H1 (cell line): ENCODE data around the gene C18orf63. TPM values are rescaled to one million over a fixed set of nuclear protein-coding genes. Genes with fewer than 3 reads are reported as not detected.

Experiments used
- BCL11A ChIP-seq, 2 experiments: IDR thresholded peaks; one replicate each; pipeline ENCODE4 v1.6.1; 2011; ENCODE audit warnings: low read depth in 2 of 2, low read length in 2 of 2, mild to moderate bottlenecking in 2 of 2
- BRCA1 ChIP-seq: IDR thresholded peaks from 2 replicates; pipeline ENCODE4 v1.6.1; 2012; ENCODE audit warnings: low read depth, low read length, improper control_type of control experiment
- EGR1 ChIP-seq: IDR thresholded peaks from 2 replicates; pipeline ENCODE4 v1.6.1; 2011; ENCODE audit warnings: low read depth, low read length, borderline replicate concordance
- JUN ChIP-seq: IDR thresholded peaks from 2 replicates; pipeline ENCODE4 v1.6.1; 2011; ENCODE audit warnings: low read depth, mild to moderate bottlenecking, improper control_type of control experiment, low read length
- RNF2 ChIP-seq: fragments of 200-900, 300-1000 bp; sonication (generic); IDR thresholded peaks from 2 replicates; pipeline ENCODE4 v1.7.1; 2016; ENCODE audit warnings: borderline replicate concordance, low read depth, mild to moderate bottlenecking, antibody characterized with exemption, low read length; ENCODE audit not compliant: poor library complexity, severe bottlenecking; ENCODE audit errors: missing control alignments
- SIN3A ChIP-seq, 2 experiments: IDR thresholded peaks in 1 of 2; conservative IDR thresholded peaks in 1 of 2; 2 replicates each; pipeline ENCODE4 v1.6.1; 2011 to 2012; ENCODE audit warnings: low read length in 2 of 2, improper control_type of control experiment in 1 of 2, low read depth in 1 of 2, mild to moderate bottlenecking in 1 of 2
- SP4 ChIP-seq: IDR thresholded peaks from 2 replicates; pipeline ENCODE4 v1.6.1; 2012; ENCODE audit warnings: low read length, inconsistent platforms
- polyA plus RNA-seq, 7 experiments: library from polyadenylated mRNA; depleted of rRNA in 3 of 7; stranded (reverse) in 5 of 7; unstranded in 2 of 7; fragments of >200 nt in 5 of 7; fragments of 200-250 nt in 2 of 7; gene quantifications; 1 replicate in 5 of 7; 2 replicates in 1 of 7; 4 replicates in 1 of 7; pipeline versions ENCODE4 v1.2.1 to v1.2.3, GENCODE V29; 2011 to 2013; ENCODE audit warnings: missing spikeins in 2 of 7, mixed read lengths in 2 of 7
- total RNA-seq: library from RNA; stranded (reverse); fragmentation: NEBNext Ultra II Directional; extraction: Animal tissue kit (Norgen Biotek cat#: 25700); gene quantifications from 2 replicates; pipeline ENCODE4 v1.2.1, GENCODE V29; 2021
- TF ChIP-seq, protein P1 (sequence below): fragments of 300-600 bp; sonication (generic); IDR thresholded peaks from 2 replicates; pipeline ENCODE4 v1.7.1; 2012; ENCODE audit warnings: low read length, moderate library complexity, mild to moderate bottlenecking, inconsistent platforms; ENCODE audit not compliant: insufficient replicate concordance
- TF ChIP-seq, protein P2 (sequence below): IDR thresholded peaks from 2 replicates; pipeline ENCODE4 v1.6.1; 2011; ENCODE audit warnings: low read depth, mild to moderate bottlenecking, low read length; ENCODE audit not compliant: insufficient read depth

C18orf63 gene
- total and polyA plus RNA-seq, 2 of the 8 experiments (the other 6 are each of a cell fraction or from before 2014, with no cell fraction given) = not detected

DNA sequence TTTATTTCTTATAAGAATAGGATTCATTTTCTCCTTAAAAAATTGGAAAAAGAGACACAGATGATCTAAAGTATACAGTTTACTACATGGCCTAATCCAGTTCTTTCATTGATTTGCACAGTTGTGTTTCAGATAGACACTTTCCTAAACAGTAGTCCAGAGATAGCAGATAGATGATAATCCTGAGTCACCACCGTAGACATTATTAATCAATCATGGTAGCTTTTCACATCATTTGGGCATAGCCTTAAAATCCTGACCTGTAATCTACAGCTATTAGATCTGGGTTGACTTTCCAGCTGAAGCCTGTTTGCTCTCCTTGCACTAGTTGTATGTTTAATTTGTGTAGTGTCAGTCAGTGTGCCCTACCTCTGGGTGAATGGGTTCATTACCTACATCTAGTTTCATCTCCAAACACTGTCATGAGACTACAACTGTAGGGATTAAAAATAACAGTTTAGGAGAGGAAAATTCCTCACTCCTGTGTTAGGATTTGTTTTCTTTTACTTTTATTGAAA lies 14.1 kb downstream of the C18orf63 start (continued):
- TF ChIP-seq, protein P1, sequence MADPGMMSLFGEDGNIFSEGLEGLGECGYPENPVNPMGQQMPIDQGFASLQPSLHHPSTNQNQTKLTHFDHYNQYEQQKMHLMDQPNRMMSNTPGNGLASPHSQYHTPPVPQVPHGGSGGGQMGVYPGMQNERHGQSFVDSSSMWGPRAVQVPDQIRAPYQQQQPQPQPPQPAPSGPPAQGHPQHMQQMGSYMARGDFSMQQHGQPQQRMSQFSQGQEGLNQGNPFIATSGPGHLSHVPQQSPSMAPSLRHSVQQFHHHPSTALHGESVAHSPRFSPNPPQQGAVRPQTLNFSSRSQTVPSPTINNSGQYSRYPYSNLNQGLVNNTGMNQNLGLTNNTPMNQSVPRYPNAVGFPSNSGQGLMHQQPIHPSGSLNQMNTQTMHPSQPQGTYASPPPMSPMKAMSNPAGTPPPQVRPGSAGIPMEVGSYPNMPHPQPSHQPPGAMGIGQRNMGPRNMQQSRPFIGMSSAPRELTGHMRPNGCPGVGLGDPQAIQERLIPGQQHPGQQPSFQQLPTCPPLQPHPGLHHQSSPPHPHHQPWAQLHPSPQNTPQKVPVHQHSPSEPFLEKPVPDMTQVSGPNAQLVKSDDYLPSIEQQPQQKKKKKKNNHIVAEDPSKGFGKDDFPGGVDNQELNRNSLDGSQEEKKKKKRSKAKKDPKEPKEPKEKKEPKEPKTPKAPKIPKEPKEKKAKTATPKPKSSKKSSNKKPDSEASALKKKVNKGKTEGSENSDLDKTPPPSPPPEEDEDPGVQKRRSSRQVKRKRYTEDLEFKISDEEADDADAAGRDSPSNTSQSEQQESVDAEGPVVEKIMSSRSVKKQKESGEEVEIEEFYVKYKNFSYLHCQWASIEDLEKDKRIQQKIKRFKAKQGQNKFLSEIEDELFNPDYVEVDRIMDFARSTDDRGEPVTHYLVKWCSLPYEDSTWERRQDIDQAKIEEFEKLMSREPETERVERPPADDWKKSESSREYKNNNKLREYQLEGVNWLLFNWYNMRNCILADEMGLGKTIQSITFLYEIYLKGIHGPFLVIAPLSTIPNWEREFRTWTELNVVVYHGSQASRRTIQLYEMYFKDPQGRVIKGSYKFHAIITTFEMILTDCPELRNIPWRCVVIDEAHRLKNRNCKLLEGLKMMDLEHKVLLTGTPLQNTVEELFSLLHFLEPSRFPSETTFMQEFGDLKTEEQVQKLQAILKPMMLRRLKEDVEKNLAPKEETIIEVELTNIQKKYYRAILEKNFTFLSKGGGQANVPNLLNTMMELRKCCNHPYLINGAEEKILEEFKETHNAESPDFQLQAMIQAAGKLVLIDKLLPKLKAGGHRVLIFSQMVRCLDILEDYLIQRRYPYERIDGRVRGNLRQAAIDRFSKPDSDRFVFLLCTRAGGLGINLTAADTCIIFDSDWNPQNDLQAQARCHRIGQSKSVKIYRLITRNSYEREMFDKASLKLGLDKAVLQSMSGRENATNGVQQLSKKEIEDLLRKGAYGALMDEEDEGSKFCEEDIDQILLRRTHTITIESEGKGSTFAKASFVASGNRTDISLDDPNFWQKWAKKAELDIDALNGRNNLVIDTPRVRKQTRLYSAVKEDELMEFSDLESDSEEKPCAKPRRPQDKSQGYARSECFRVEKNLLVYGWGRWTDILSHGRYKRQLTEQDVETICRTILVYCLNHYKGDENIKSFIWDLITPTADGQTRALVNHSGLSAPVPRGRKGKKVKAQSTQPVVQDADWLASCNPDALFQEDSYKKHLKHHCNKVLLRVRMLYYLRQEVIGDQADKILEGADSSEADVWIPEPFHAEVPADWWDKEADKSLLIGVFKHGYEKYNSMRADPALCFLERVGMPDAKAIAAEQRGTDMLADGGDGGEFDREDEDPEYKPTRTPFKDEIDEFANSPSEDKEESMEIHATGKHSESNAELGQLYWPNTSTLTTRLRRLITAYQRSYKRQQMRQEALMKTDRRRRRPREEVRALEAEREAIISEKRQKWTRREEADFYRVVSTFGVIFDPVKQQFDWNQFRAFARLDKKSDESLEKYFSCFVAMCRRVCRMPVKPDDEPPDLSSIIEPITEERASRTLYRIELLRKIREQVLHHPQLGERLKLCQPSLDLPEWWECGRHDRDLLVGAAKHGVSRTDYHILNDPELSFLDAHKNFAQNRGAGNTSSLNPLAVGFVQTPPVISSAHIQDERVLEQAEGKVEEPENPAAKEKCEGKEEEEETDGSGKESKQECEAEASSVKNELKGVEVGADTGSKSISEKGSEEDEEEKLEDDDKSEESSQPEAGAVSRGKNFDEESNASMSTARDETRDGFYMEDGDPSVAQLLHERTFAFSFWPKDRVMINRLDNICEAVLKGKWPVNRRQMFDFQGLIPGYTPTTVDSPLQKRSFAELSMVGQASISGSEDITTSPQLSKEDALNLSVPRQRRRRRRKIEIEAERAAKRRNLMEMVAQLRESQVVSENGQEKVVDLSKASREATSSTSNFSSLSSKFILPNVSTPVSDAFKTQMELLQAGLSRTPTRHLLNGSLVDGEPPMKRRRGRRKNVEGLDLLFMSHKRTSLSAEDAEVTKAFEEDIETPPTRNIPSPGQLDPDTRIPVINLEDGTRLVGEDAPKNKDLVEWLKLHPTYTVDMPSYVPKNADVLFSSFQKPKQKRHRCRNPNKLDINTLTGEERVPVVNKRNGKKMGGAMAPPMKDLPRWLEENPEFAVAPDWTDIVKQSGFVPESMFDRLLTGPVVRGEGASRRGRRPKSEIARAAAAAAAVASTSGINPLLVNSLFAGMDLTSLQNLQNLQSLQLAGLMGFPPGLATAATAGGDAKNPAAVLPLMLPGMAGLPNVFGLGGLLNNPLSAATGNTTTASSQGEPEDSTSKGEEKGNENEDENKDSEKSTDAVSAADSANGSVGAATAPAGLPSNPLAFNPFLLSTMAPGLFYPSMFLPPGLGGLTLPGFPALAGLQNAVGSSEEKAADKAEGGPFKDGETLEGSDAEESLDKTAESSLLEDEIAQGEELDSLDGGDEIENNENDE = no peak
- TF ChIP-seq JUN (no peak), EGR1 (no peak), BCL11A (IDR thresholded peaks at IDR 0.05; ENCODE audit: low read depth in 2 of 2, low read length in 2 of 2) (no peak), BRCA1 (no peak), RNF2 (no peak), SP4 (no peak), SIN3A (conservative IDR thresholded peaks at IDR 0.05 in 1 of 2, IDR thresholded peaks at IDR 0.05 in 1 of 2; ENCODE audit: low read depth in 1 of 2, low read length in 2 of 2) (no peak)
- TF ChIP-seq, protein P2, sequence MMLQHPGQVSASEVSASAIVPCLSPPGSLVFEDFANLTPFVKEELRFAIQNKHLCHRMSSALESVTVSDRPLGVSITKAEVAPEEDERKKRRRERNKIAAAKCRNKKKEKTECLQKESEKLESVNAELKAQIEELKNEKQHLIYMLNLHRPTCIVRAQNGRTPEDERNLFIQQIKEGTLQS = no peak
- TF ChIP-seq, all 59 proteins: peak for 0
